HL-60 (cell line): ENCODE data around the gene CPLX4.

ENCODE experiments used
- CTCF ChIP-seq: IDR thresholded peaks from one replicate; pipeline ENCODE4 v1.5.1; 2011; ENCODE audit warnings: low read length, control low read depth, inconsistent platforms; ENCODE audit not compliant: insufficient read depth
- GABPA ChIP-seq: IDR thresholded peaks from 2 replicates; pipeline ENCODE4 v1.6.1; 2012; ENCODE audit warnings: low read depth
- POLR2AphosphoS5 ChIP-seq: IDR thresholded peaks from 2 replicates; pipeline ENCODE4 v1.6.1; 2012; ENCODE audit warnings: low read depth
- REST ChIP-seq: IDR thresholded peaks from 2 replicates; pipeline ENCODE4 v1.6.1; 2012; ENCODE audit warnings: low read depth; ENCODE audit not compliant: insufficient replicate concordance
- SPI1 ChIP-seq: IDR thresholded peaks from 2 replicates; pipeline ENCODE4 v1.6.1; 2012; ENCODE audit warnings: low read depth, mild to moderate bottlenecking, borderline replicate concordance

- TF ChIP-seq CTCF (no peak), POLR2AphosphoS5 (no peak), SPI1 (no peak), GABPA (no peak), REST (no peak)
Observed at GRCh38 chr18:59353079-59353680, 34.7 kb upstream of the CPLX4 start.
